ENCODE results near the gene C13orf46. TPM values are rescaled to one million over a fixed set of nuclear protein-coding genes. Genes with fewer than 3 reads are reported as not detected.
A peak's percentile ranks its signal among the peaks of the same experiment; 100 is the strongest.
"Not testable (repeated sequence)": the region's sequence is repeated elsewhere in the genome, so short reads cannot be mapped to it uniquely, and the experiment has no call there.

Gene C13orf46
- not detected in 2 replicates for total RNA-seq (2014; rRNA removed; shearing (Covaris generic))

DNA sequence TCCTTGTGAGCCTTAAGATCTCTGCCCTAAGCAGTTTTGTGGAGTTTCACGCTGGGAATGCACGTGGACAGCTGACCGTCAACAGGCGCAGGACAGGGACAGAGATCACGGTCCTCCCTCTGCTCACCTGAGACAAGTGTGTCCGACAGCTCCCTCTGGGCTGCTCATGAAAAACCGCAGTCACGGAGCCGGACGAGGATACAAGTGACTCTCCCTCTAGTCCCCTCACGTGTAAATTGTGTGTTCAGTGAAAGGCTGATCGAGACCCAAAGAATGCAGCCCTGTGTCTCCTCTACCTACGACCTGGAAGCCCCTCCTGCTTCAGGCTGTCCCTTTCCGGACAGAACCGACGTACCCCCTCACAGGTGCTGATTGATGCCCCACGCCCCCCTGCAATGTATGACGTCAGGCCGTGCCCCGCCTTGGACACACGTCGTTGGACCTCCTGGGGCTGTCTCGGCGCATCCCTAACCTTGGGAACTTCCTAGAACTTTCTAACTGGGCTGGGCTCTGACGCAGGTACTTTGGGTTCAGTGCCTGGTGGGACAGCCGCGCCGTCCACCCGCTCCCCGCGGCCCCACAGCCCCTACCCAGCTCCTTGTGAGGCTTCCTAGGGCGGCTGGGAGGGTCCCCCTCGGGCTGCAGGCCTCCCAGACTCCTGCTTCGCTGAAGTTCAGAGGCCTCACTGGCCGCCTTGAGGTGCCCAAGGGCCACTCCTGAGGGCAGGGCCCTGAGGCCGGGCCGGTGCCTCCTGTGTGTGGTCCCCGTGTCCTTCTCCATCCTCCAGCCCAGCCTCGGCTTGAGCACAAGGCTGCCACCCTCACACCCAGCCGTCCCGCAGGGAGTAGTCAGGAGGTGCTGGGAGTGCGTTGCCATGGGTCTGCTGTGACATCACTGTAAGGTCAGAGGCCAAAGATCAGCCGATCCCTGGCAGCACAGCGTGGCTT is at the start of gene C13orf46:
Gene C13orf46 (minus strand): TSS at position 859 of the 947 bp plus-strand sequence. CDS start 79 bp downstream, at position 780.
- Histone ChIP-seq H3K36me3 (replicated peaks; ENCODE audit: control insufficient read depth, insufficient read depth, low read length) (no peaks in the 10 kb centered on the region), H3K4me3 (ENCODE audit: insufficient read depth, low read depth, low read length) (no peak within 1 kb of the TSS), H3K27me3 (ENCODE audit: control insufficient read depth, insufficient read depth, low read length) (no peaks in the 10 kb centered on the region)
- peak; percentile 56 for DNase-seq

DNA sequence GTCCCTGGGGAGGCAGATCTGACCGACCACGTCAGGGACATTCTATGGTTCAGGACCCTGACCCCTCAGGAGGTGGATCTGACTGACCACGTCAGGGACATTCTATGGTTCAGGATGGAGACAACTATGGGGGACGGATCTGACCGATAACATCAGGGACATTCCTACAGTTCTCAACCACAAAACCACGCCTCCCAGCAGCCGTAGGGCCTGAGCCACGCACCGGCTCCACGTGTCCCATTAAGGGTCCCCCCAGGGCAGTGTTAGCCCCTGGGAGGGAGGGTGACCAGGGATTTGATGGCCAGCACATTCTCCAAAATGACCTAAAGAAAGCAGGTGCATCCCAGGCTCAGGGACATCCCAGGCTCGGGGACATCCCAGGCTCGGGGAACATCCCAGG is 49.0 kb upstream of the C13orf46 start:
- Histone ChIP-seq H3K4me3 (ENCODE audit: insufficient read depth, low read depth, low read length) (no peak overlapping the region), H3K36me3 (replicated peaks; ENCODE audit: control insufficient read depth, insufficient read depth, low read length) (peaks cover 2% of the 10 kb centered on the region; the same call in 1 of the 2 replicates), H3K27me3 (ENCODE audit: control insufficient read depth, insufficient read depth, low read length) (no peaks in the 10 kb centered on the region)
- DNase-seq, result no peak

DNA sequence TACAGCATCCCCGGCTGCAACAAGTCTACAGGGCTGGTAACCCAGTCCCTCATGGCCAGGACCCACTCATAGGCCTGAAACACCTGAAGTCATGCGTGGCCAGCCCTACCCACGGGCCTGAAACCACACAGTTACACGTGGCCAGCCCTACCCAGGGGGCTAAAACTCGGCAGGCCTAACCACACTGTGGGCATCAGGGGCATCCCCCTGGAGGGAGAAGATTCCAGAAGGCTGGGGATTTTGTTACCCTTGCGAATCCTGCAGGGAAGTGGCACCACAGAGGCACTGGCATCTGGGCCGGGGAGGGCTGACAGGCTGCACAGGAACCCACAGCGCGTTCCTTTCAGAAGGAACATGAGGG is 48.4 kb upstream of the C13orf46 start:
- DNase-seq, result no peak
- H3K36me3 ChIP-seq (replicated peaks; ENCODE audit: control insufficient read depth, insufficient read depth, low read length), result peaks cover 2% of the 10 kb centered on the region; the same call in 1 of the 2 replicates
- no peak overlapping the region for H3K4me3 ChIP-seq (ENCODE audit: insufficient read depth, low read depth, low read length)
- H3K27me3 ChIP-seq (ENCODE audit: control insufficient read depth, insufficient read depth, low read length), result no peaks in the 10 kb centered on the region

DNA sequence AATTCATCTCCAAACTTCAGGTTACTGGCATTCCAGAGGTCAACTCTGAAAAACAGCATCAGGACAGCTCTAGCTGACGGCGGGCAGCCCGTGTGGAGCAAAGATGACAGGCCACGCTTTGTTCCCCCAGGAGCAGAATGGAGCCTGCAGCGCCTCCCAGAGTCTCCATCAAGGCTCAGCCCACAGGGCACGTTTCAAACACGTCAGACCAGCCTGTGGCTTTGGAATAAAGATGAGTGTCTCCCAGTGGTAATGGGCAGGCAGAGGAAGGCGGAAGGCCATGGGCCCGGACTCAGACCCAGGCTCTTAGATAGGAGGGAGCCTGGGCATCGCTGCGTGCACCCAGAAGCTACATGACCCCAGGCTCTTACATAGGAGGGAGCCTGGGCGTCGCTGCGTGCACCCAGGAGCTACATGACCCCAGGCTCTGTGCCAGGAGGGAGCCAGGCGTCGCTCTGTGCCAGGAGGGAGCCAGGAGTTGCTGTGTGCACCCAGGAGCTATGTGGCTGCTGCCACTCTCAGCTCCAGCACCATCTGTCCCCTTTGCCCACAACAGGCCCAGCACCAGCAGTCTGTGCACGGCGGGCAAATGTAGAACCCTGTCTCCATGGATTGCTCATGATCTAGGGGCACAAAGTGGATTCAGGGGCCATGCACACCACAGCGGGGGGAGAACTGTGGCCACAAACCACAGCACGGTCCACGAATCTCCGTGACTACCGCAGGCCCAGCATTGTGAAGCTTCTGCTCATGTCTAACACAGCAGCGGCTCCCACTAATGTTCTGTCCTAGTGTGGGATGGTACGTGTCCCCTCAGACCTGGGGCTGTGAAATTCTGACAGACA is 47.8 kb upstream of the C13orf46 start:
- Histone ChIP-seq H3K4me3 (ENCODE audit: insufficient read depth, low read depth, low read length) (no peak overlapping the region), H3K27me3 (ENCODE audit: control insufficient read depth, insufficient read depth, low read length) (no peaks in the 10 kb centered on the region), H3K36me3 (replicated peaks; ENCODE audit: control insufficient read depth, insufficient read depth, low read length) (peaks cover 2% of the 10 kb centered on the region; the same call in 1 of the 2 replicates)
- DNase-seq, result no peak

DNA sequence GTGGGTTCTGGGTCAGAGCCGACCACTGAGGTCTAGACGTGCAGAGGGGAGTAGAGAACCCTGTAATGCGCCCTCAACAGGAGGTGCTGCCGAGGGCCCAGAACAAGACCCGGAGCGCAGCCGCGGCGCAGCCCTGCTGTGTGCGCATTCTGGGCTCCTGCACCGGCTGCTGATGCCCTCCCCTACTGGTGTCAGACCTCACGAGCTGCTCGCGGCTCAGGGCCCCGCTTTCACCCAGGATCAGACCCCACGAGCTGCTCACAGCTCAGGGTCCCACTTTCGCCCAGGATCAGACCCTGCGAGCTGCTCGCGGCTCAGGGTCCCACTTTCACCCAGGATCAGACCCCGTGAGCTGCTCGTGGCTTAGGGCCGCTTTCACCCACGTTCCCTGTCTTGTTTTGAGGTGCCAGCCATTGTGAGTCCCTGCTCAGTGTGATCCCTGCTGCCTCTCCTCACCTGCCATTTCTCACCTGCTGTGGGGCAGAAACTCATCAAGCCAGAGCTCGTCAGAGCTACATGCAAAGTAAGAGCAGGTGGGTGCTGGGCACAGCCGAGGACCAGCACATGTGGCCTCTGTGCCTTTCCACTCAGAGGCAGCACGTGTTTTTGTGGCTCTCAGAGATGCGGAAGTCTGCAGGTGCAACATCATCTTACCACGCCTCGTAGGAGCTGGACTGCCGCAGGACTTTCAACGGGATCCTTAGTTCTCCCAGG is 47.0 kb upstream of the C13orf46 start:
- DNase-seq, result no peak
- no peak overlapping the region for H3K4me3 ChIP-seq (ENCODE audit: insufficient read depth, low read depth, low read length)
- peaks cover 2% of the 10 kb centered on the region; the same call in 1 of the 2 replicates for H3K36me3 ChIP-seq (replicated peaks; ENCODE audit: control insufficient read depth, insufficient read depth, low read length)
- H3K27me3 ChIP-seq (ENCODE audit: control insufficient read depth, insufficient read depth, low read length), result no peaks in the 10 kb centered on the region

GRCh38 chr13:114020134-114020533 is 46.3 kb upstream of the C13orf46 start:
- H3K27me3 ChIP-seq (ENCODE audit: control insufficient read depth, insufficient read depth, low read length); H3K36me3 ChIP-seq (replicated peaks; ENCODE audit: control insufficient read depth, insufficient read depth, low read length); H3K4me3 ChIP-seq (ENCODE audit: insufficient read depth, low read depth, low read length): not testable (repeated sequence)
- peak; percentile 87 for DNase-seq

DNA sequence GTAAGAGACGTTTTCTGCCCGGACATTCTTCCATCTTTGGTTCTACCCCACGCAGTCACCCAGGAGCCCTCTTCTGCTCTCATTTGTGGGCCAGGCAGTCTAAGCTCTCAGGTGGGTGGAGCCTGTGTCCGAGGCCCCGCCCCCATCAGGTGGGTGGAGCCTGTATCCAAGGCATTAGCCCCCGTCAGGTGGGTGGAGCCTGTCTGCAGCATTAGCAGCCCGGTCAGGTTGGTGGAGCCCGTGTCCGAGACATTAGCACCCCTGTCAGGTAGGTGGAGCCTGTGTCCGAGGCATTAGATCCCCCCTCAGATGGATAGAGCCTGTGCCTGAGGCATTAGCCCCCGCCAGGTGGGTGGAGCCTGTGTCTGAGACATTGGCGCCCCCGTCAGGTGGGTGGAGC is 45.5 kb upstream of the C13orf46 start:
- H3K36me3 ChIP-seq (replicated peaks; ENCODE audit: control insufficient read depth, insufficient read depth, low read length), result peaks cover 2% of the 10 kb centered on the region
- DNase-seq, result peak; percentile 92

GRCh38 chr13:114018461-114019055 is 44.7 kb upstream of the C13orf46 start:
- peaks cover 2% of the 10 kb centered on the region for H3K36me3 ChIP-seq (replicated peaks; ENCODE audit: control insufficient read depth, insufficient read depth, low read length)

More for the DNA sequence above, 45.5 kb upstream of the C13orf46 start:
- Histone ChIP-seq H3K4me3 (ENCODE audit: insufficient read depth, low read depth, low read length) (peak overlapping the region; percentile 16; the same call in 1 of the 2 replicates), H3K27me3 (ENCODE audit: control insufficient read depth, insufficient read depth, low read length) (no peaks in the 10 kb centered on the region)

DNA sequence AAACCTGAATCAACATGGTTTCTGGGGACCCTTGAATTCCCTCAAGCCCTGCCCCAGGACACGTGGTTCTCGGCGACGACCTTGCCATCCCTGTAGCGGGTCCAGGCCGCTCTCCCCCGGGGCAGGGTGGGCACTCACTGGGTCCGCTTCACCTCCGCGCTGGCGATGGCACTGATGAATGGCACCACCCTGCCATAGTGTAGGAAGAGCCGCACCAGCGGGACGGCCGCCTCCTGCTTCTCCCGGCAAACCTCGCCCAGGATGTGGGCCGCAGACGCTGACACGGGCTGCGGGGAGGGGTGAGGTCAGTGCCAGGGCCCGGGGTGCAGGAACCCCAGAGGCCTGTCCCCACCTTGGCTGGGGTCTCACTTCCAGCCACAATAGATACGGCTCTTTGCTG is 44.1 kb upstream of the C13orf46 start:
- Histone ChIP-seq H3K36me3 (replicated peaks; ENCODE audit: control insufficient read depth, insufficient read depth, low read length) (peaks cover 2% of the 10 kb centered on the region), H3K27me3 (ENCODE audit: control insufficient read depth, insufficient read depth, low read length) (no peaks in the 10 kb centered on the region), H3K4me3 (ENCODE audit: insufficient read depth, low read depth, low read length) (no peak overlapping the region)
- DNase-seq, result no peak

More at GRCh38 chr13:114018461-114019055, 44.7 kb upstream of the C13orf46 start:
- DNase-seq, result no peak
- H3K4me3 ChIP-seq (ENCODE audit: insufficient read depth, low read depth, low read length), result no peak overlapping the region
- H3K27me3 ChIP-seq (ENCODE audit: control insufficient read depth, insufficient read depth, low read length), result no peaks in the 10 kb centered on the region

DNA sequence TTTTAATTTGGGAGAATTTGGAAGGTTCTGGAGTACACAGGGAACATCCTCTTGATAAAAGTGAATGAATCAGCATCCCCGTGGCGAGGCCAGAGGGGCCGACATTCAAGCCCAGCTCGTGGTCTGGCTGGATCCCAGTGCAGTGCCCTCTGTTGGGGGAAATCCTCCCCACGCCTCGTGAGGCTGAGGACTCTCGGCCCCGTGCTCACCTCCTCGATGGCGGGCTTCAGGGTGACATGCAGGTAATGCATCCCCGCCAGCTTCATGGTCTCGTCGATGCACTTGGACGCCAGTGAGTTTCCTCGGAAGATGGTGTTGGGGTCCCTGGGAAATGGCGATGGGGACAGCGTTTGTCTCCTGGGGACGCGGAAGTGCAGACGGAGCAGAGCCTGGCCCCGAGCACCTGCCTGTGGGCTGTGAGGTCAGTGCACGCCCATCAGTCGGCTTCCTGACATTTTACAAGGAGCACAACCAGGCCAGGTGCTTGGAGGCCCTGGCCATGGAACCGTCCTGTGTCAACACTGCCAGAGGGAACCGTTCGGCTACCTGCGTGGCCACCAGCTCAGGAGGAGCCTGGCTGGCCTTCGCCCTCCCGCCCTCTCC is 43.3 kb upstream of the C13orf46 start:
- peaks cover 4% of the 10 kb centered on the region for H3K36me3 ChIP-seq (replicated peaks; ENCODE audit: control insufficient read depth, insufficient read depth, low read length)
- DNase-seq, result peak; percentile 90
- no peak overlapping the region for H3K4me3 ChIP-seq (ENCODE audit: insufficient read depth, low read depth, low read length)
- H3K27me3 ChIP-seq (ENCODE audit: control insufficient read depth, insufficient read depth, low read length), result no peaks in the 10 kb centered on the region

DNA sequence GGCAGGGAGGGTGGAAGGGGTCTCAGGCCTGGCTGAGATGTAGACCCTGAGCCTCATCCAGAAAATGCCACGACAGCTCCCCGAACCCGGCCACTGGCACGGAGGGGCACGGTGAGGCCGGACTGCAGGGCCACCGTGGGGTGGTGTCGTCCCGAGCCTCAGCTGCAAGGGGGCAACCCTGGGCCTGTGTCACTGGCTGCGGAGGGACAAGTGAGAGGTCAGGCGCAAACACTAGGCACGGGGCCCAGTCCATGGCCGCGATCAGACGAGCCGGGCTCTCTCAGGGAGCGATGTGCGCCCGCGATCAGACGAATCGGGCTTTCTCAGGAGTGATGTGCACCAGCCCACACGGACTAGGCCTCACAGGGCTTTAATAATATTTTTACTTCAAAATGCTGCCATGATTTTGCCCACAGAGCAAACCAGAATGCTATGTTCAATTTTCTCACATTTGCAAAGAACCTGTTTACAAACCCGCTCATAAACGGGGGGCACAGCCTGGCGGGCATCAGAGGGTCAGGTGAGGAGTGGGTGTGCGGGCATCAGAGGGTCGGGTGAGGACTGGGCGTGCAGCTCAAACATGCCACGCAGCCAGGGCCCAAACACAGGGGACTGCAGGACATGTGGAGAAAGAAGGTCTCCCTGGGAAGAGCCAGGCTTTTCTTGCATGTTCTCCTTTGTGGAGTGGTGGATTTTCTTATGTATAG is 42.6 kb upstream of the C13orf46 start:
- H3K36me3 ChIP-seq (replicated peaks; ENCODE audit: control insufficient read depth, insufficient read depth, low read length), result peaks cover 4% of the 10 kb centered on the region
- H3K27me3 ChIP-seq (ENCODE audit: control insufficient read depth, insufficient read depth, low read length), result no peaks in the 10 kb centered on the region
- no peak overlapping the region for H3K4me3 ChIP-seq (ENCODE audit: insufficient read depth, low read depth, low read length)
- DNase-seq, result no peak

- Histone ChIP-seq H3K36me3 (replicated peaks; ENCODE audit: control insufficient read depth, insufficient read depth, low read length) (peaks cover 2% of the 10 kb centered on the region), H3K27me3 (ENCODE audit: control insufficient read depth, insufficient read depth, low read length) (no peaks in the 10 kb centered on the region), H3K4me3 (ENCODE audit: insufficient read depth, low read depth, low read length) (no peak overlapping the region)
- no peak for DNase-seq
These were observed 42.1 kb upstream of the C13orf46 start for GRCh38 chr13:114015969-114016295.

Data from H7 (cell line).